Measurements from ENCODE around the gene ATRAID. TPM values are rescaled to one million over a fixed set of nuclear protein-coding genes. Genes with fewer than 3 reads are reported as not detected.
"Not testable (repeated sequence)": the region's sequence is repeated elsewhere in the genome, so short reads cannot be mapped to it uniquely, and the experiment has no call there.

The ATRAID gene
- total and polyA plus RNA-seq, 10 of the 15 experiments (the other 5 are each of a cell fraction or from before 2014, with no cell fraction given) = 65.6 to 180 (median 120) TPM

DNA sequence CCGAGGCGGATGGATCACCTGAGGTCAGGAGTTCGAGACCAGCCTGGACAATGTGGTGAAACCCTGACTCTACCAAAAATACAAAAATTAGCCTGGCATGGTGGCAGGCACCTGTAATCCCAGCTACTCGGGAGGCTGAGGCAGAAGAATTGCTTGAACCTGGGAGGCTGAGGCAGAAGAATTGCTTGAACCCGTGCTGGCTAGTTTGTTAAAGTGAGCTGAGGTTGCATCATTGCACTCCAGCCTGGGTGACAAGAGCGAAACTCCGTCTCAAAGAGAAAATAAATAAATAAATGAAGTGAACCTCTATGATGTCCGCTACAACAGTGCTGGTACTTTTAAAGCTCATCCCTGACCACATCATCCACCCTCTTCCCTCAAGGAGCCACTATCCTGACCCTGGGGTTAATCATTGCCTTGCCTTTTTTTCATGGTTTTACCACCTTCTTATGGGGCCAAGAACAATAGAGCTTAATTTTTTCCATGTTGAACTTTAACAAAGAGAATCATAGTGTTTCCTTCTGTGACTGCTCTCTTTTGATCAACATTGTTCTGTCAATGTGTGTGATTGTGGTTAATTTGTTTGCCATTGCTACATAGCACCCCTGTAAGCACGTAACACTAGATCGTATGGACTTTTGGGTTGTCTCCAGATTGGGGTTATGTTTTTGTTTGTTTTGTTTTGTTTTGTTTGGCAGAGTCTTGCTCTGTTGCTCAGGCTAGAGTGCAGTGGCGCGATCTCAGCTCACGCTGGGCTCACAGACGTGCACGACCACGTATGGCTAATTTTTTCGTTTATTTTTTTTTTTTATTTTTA is 17.1 kb upstream of the ATRAID start:
- no peak for ATAC-seq
- no peak for DNase-seq (ENCODE audit: low read depth, low spot score)
- TF ChIP-seq ZSCAN29 (IDR thresholded peaks at IDR 0.05) = no peak
- TF ChIP-seq PML (IDR thresholded peaks at IDR 0.05; ENCODE audit: low read length) = no peak
- TF ChIP-seq TAF1 (IDR thresholded peaks at IDR 0.05; ENCODE audit: borderline replicate concordance, low read depth, low read length) = no peak
- no peak for TF ChIP-seq EED (IDR thresholded peaks at IDR 0.05; ENCODE audit: low read depth)
- no peak for TF ChIP-seq BCLAF1 (IDR thresholded peaks at IDR 0.05)
- TF ChIP-seq ETV6 (conservative IDR thresholded peaks at IDR 0.05 in 1 of 2, IDR thresholded peaks at IDR 0.05 in 1 of 2; ENCODE audit: borderline replicate concordance in 1 of 2, low read depth in 1 of 2) = no peak
- TF ChIP-seq BCL11A (IDR thresholded peaks at IDR 0.05; ENCODE audit: low read depth, low read length) = no peak
- no peak for TF ChIP-seq WRNIP1 (IDR thresholded peaks at IDR 0.05; ENCODE audit: borderline replicate concordance, low read depth, low read length)
- TF ChIP-seq ESRRA (IDR thresholded peaks at IDR 0.05; ENCODE audit: low read length) = no peak
- TF ChIP-seq, protein P1, sequence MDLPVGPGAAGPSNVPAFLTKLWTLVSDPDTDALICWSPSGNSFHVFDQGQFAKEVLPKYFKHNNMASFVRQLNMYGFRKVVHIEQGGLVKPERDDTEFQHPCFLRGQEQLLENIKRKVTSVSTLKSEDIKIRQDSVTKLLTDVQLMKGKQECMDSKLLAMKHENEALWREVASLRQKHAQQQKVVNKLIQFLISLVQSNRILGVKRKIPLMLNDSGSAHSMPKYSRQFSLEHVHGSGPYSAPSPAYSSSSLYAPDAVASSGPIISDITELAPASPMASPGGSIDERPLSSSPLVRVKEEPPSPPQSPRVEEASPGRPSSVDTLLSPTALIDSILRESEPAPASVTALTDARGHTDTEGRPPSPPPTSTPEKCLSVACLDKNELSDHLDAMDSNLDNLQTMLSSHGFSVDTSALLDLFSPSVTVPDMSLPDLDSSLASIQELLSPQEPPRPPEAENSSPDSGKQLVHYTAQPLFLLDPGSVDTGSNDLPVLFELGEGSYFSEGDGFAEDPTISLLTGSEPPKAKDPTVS (IDR thresholded peaks at IDR 0.05; ENCODE audit: low read depth, low read length) = no peak
- TF ChIP-seq GABPA (IDR thresholded peaks at IDR 0.05; ENCODE audit: low read depth) = no peak
- no peak for TF ChIP-seq ASH2L (IDR thresholded peaks at IDR 0.05; ENCODE audit: borderline replicate concordance, low read depth)
- intact Hi-C loops (cut with micrococcal nuclease; ENCODE audit: unreplicated experiment) = loop anchor here (5.0 kb wide), 1 partner anchor 232 kb away; no protein-coding TSS in a partner anchor
- no peak for FAIRE-seq
- no peaks in the 10 kb centered on the region for H3K4me1 ChIP-seq (ENCODE audit: control insufficient read depth, insufficient read depth, low read length)
- ChIA-PET RAD21 (ENCODE audit: unreplicated experiment) (no interaction called here), SMC1A (ENCODE audit: uncharacterized antibody, unreplicated experiment) (interaction anchor here (1.0 kb wide), 1 partner anchor 61 kb away, joined by 4 read pairs; the partner anchor contains the start of gene PREB), CTCF (interaction anchor here (1.0 to 1.1 kb wide), 3 partner anchors 13 to 233 kb away, joined by 3 to 4 read pairs (median 3); no protein-coding TSS in a partner anchor), POLR2A (interaction anchor here (0.6 kb wide), 1 partner anchor 14 kb away, joined by 3 read pairs; no protein-coding TSS in a partner anchor)
- no peak overlapping the region for H3K9ac ChIP-seq (ENCODE audit: control insufficient read depth, insufficient read depth, low read length)
- H3K27ac ChIP-seq (ENCODE audit: control insufficient read depth, insufficient read depth) = no peak overlapping the region
- peaks cover 0 to 3% of the 10 kb centered on the region in 2 experiments; a peak in 1 of 4 replicates for H3K36me3 ChIP-seq (ENCODE audit: control insufficient read depth in 2 of 2, insufficient read depth in 2 of 2, low read length in 1 of 2)
- no TSS peak for BruUV-seq (replicated peaks)
- no peak overlapping the region for H3K4me3 ChIP-seq
- 67% methylated on average over 17 of the region's 17 CpGs for WGBS (ENCODE audit: insufficient coverage, insufficient replicate concordance, low lambda C conversion rate, missing lambda C conversion rate)
- H3K4me2 ChIP-seq (ENCODE audit: control insufficient read depth, insufficient read depth) = no peak overlapping the region
- in situ Hi-C loops (cut with MboI) = loop anchor here (5.0 kb wide), 1 partner anchor 227 kb away; no protein-coding TSS in a partner anchor
- no peaks in the 10 kb centered on the region for H4K20me1 ChIP-seq (ENCODE audit: control insufficient read depth, insufficient read depth)
- H3K27me3 ChIP-seq (replicated peaks in 1 of 2; ENCODE audit: control insufficient read depth in 2 of 2, insufficient read depth in 2 of 2, low read length in 1 of 2) = no peaks in the 10 kb centered on the region
- H3K79me2 ChIP-seq (ENCODE audit: control insufficient read depth, insufficient read depth, low read length) = no peaks in the 10 kb centered on the region
- no peaks in the 10 kb centered on the region for H3K9me3 ChIP-seq (replicated peaks; ENCODE audit: control insufficient read depth, insufficient read depth, low read length)
- no peak overlapping the region for H2AFZ ChIP-seq (ENCODE audit: control insufficient read depth, low read depth, low read length)

DNA sequence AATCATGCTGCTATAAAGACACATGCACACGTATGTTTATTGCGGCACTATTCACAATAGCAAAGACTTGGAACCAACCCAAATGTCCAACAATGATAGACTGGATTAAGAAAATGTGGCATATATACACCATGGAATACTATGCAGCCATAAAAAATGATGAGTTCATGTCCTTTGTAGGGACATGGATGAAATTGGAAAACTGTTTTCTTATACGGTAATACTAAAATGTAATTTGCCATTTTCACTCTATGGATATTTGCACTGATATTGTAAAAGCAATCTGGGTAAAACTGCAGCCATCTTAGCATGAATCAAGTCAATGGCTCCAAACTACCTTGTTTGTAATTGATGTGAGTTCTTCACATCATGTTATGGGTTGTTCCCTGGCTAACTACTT is 16.0 kb upstream of the ATRAID start:
- SMC1A ChIA-PET (ENCODE audit: uncharacterized antibody, unreplicated experiment); H3K9me3 ChIP-seq (replicated peaks; ENCODE audit: control insufficient read depth, insufficient read depth, low read length); H3K27me3 ChIP-seq (replicated peaks in 1 of 2; ENCODE audit: control insufficient read depth in 2 of 2, insufficient read depth in 2 of 2, low read length in 1 of 2); ATAC-seq; H3K4me1 ChIP-seq (ENCODE audit: control insufficient read depth, insufficient read depth, low read length); H3K79me2 ChIP-seq (ENCODE audit: control insufficient read depth, insufficient read depth, low read length); H3K4me2 ChIP-seq (ENCODE audit: control insufficient read depth, insufficient read depth); DNase-seq (ENCODE audit: low read depth, low spot score); RAD21 ChIA-PET (ENCODE audit: unreplicated experiment); intact Hi-C loops (cut with micrococcal nuclease; ENCODE audit: unreplicated experiment); H3K27ac ChIP-seq (ENCODE audit: control insufficient read depth, insufficient read depth); H4K20me1 ChIP-seq (ENCODE audit: control insufficient read depth, insufficient read depth); H3K36me3 ChIP-seq (ENCODE audit: control insufficient read depth in 2 of 2, insufficient read depth in 2 of 2, low read length in 1 of 2); H3K9ac ChIP-seq (ENCODE audit: control insufficient read depth, insufficient read depth, low read length); H3K4me3 ChIP-seq; BruUV-seq (replicated peaks); H2AFZ ChIP-seq (ENCODE audit: control insufficient read depth, low read depth, low read length); CTCF ChIA-PET: not testable (repeated sequence)
- POLR2A ChIA-PET = interaction anchor here (0.6 kb wide), 1 partner anchor 13 kb away, joined by 3 read pairs; no protein-coding TSS in a partner anchor
- FAIRE-seq = peak; percentile 38
- in situ Hi-C loops (cut with MboI) = loop anchor here (5.0 kb wide), 1 partner anchor 228 kb away; no protein-coding TSS in a partner anchor
- WGBS (ENCODE audit: insufficient coverage, insufficient replicate concordance, low lambda C conversion rate, missing lambda C conversion rate) = 96% methylated on average over 1 of the region's 3 CpGs

Data from GM12878 (cell line).